Loucy (cell line): Measurements from ENCODE around the gene NGEF.

Experiments used
- H2AFZ ChIP-seq: fragments of 200-600 bp; sonication (generic); 2 replicates; pipeline ENCODE4 v1.6.0; 2016; ENCODE audit warnings: antibody characterized with exemption, mild to moderate bottlenecking, low read length, moderate library complexity
- H3F3A ChIP-seq: fragments of 200-600 bp; 2 replicates; pipeline ENCODE4 v1.6.0; 2016; ENCODE audit warnings: antibody characterized with exemption, low read depth, mild to moderate bottlenecking
- H3K27me3 ChIP-seq: fragments of 200-600 bp; sonication (generic); 2 replicates; pipeline ENCODE4 v1.6.1; 2014; ENCODE audit warnings: low read length, mild to moderate bottlenecking; ENCODE audit not compliant: insufficient read depth, poor library complexity, severe bottlenecking
- H3K36me3 ChIP-seq: fragments of 200-600 bp; sonication (generic); 2 replicates; pipeline ENCODE4 v1.6.1; 2016; ENCODE audit warnings: low read length; ENCODE audit not compliant: insufficient read depth
- H3K4me1 ChIP-seq: fragments of 200-600 bp; sonication (generic); 2 replicates; pipeline ENCODE4 v1.5.1; 2014; ENCODE audit warnings: low read length, mild to moderate bottlenecking; ENCODE audit not compliant: insufficient read depth, poor library complexity, severe bottlenecking
- H3K4me2 ChIP-seq: fragments of 200-600 bp; sonication (generic); 2 replicates; pipeline ENCODE4 v1.6.0; 2014; ENCODE audit warnings: antibody characterized with exemption, low read length, low read depth, mild to moderate bottlenecking; ENCODE audit not compliant: poor library complexity, severe bottlenecking
- H3K4me3 ChIP-seq: fragments of 200-600 bp; sonication (generic); 2 replicates; pipeline ENCODE4 v1.5.1; 2014; ENCODE audit warnings: low read length, mild to moderate bottlenecking, mixed read lengths; ENCODE audit not compliant: poor library complexity, severe bottlenecking
- H3K79me2 ChIP-seq: fragments of 200-600 bp; sonication (generic); 2 replicates; pipeline ENCODE4 v1.6.1; 2014; ENCODE audit warnings: low read length; ENCODE audit not compliant: insufficient read depth
- H3K9ac ChIP-seq: fragments of 200-600 bp; sonication (generic); 2 replicates; pipeline ENCODE4 v1.6.0; 2014; ENCODE audit warnings: mild to moderate bottlenecking, low read depth, low read length, moderate library complexity; ENCODE audit not compliant: poor library complexity, severe bottlenecking
- H3K9me2 ChIP-seq: fragments of 200-600 bp; sonication (generic); replicated peaks from 2 replicates; pipeline ENCODE4 v1.6.1; 2016; ENCODE audit warnings: low read depth, low read length, mixed read lengths
- H3K9me3 ChIP-seq: fragments of 200-600 bp; sonication (generic); 2 replicates; pipeline ENCODE4 v1.6.1; 2014; ENCODE audit warnings: mild to moderate bottlenecking, antibody characterized with exemption, low read length, low read depth; ENCODE audit not compliant: insufficient read depth
- H4K20me1 ChIP-seq: fragments of 200-600 bp; sonication (generic); 2 replicates; pipeline ENCODE4 v1.6.0; 2014; ENCODE audit warnings: antibody characterized with exemption, low read length, mild to moderate bottlenecking; ENCODE audit not compliant: insufficient read depth, poor library complexity, severe bottlenecking
- EZH2phosphoT487 ChIP-seq: fragments of 200-600 bp; IDR thresholded peaks from 2 replicates; pipeline ENCODE4 v1.6.1; 2018; ENCODE audit warnings: antibody characterized with exemption, mild to moderate bottlenecking, moderate library complexity, borderline replicate concordance
- TF ChIP-seq, protein P1 (sequence below): fragments of 200-600 bp; sonication (generic); conservative IDR thresholded peaks from 2 replicates; pipeline ENCODE4 v1.5.1; 2014; ENCODE audit warnings: mild to moderate bottlenecking, antibody characterized with exemption, low read length

Gene NGEF

DNA sequence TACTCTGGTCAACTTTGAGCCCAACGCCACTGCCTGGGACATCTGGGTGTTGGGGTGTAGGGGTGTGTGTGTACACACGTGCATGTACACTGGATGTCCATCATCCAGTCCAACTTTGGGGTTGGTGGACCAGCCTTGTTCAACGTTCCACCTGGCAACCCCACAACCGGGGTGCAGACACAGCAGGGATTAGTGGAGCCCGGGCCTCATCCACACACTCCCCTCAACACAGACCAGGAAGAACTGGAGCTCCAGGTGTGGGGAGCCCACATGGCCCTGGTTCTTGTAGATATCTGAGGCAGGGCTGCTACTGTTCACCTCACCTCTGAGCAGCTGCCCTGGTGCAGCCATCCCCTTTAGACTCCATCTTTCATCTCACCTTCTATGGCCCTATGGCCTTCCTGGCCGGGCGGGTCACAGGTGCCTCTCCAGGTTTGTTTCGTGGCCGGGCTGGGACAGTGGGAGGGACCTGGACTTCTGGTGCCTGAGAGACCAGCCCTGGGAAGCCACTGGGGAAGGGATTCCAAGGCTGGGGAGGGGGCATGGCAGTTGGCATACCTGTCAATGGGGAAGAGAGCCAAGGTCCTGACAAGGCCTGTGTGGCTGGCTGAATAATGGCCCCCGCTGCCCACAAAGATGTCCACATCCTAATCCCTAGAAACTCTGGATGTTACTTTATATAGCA, 26.9 kb upstream of the NGEF start:
- Histone ChIP-seq H3K36me3 (no peaks in the 10 kb centered on the region), H3K79me2 (no peaks in the 10 kb centered on the region), H3K9ac (no peak overlapping the region), H4K20me1 (no peaks in the 10 kb centered on the region), H3F3A (no peaks in the 10 kb centered on the region), H3K4me1 (no peaks in the 10 kb centered on the region), H3K9me3 (no peaks in the 10 kb centered on the region), H2AFZ (no peak overlapping the region), H3K4me3 (no peak overlapping the region), H3K27me3 (no peaks in the 10 kb centered on the region), H3K9me2 (no peaks in the 10 kb centered on the region), H3K4me2 (no peak overlapping the region)
- TF ChIP-seq EZH2phosphoT487: no peak

DNA sequence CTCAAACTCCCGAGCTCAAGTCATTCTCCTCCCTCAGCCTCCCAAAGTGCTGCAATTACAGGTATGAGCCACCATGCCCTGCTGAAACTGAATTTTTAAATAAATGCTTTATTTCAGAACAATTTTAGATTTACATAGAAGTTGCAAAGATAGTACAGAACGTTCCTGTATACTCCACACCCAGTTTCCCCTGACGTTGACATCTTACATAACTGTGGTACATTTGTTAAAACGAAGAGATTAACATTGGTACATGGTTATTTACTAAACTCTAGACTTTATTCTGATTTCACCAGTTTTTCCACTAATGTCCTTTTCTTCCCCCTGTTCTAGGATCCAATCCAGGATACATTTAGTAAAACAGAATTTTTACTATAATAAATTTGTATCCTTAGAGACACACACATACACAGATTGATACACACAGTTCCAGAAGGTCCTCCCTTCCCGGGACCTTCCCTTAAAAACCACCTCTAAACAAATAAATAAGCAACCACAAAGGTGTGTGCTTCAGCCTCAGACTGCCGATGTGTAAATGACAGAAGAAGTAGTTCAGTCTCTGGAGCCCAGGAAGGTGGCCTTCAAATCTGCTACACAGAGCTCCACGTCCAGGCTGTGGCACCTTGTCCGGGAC, 26.3 kb upstream of the NGEF start:
- Histone ChIP-seq H3K27me3 (no peaks in the 10 kb centered on the region), H3K9me2 (no peaks in the 10 kb centered on the region), H3K79me2 (no peaks in the 10 kb centered on the region), H2AFZ (no peak overlapping the region), H3K4me3 (no peak overlapping the region), H3K9me3 (no peaks in the 10 kb centered on the region), H3K4me1 (no peaks in the 10 kb centered on the region), H3K9ac (no peak overlapping the region), H3K4me2 (no peak overlapping the region), H3F3A (no peaks in the 10 kb centered on the region), H3K36me3 (no peaks in the 10 kb centered on the region), H4K20me1 (no peaks in the 10 kb centered on the region)
- no peak for TF ChIP-seq EZH2phosphoT487
- TF ChIP-seq, protein P1, sequence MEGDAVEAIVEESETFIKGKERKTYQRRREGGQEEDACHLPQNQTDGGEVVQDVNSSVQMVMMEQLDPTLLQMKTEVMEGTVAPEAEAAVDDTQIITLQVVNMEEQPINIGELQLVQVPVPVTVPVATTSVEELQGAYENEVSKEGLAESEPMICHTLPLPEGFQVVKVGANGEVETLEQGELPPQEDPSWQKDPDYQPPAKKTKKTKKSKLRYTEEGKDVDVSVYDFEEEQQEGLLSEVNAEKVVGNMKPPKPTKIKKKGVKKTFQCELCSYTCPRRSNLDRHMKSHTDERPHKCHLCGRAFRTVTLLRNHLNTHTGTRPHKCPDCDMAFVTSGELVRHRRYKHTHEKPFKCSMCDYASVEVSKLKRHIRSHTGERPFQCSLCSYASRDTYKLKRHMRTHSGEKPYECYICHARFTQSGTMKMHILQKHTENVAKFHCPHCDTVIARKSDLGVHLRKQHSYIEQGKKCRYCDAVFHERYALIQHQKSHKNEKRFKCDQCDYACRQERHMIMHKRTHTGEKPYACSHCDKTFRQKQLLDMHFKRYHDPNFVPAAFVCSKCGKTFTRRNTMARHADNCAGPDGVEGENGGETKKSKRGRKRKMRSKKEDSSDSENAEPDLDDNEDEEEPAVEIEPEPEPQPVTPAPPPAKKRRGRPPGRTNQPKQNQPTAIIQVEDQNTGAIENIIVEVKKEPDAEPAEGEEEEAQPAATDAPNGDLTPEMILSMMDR: no peak

DNA sequence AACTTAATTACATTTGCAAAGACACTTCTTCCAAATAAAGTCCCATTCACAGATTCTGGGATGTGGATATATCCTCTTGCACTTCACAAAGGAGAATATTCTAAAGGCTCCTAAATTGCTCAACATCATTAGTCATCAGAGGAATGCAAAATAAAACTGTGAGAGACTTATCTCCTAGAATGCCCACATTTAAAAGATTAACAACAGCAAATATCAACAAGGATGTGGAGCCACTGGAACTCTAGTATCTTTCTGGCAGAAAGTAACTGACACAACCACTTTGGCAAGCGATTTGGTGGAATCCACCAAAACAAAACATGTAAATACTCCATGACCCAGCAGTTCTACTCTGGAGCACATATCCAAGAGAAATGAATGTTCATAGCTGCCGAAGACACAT, 24.0 kb upstream of the NGEF start:
- H3K4me2 ChIP-seq: no peak overlapping the region
- no peak overlapping the region for H3K9ac ChIP-seq
- H3K4me3 ChIP-seq: no peak overlapping the region
- H3F3A ChIP-seq: no peaks in the 10 kb centered on the region
- no peaks in the 10 kb centered on the region for H3K9me3 ChIP-seq
- no peaks in the 10 kb centered on the region for H3K4me1 ChIP-seq
- no peaks in the 10 kb centered on the region for H3K79me2 ChIP-seq
- H3K36me3 ChIP-seq: no peaks in the 10 kb centered on the region
- H3K9me2 ChIP-seq: no peaks in the 10 kb centered on the region
- no peak overlapping the region for H2AFZ ChIP-seq
- H3K27me3 ChIP-seq: no peaks in the 10 kb centered on the region
- no peaks in the 10 kb centered on the region for H4K20me1 ChIP-seq
- TF ChIP-seq, protein P1: no peak
- TF ChIP-seq EZH2phosphoT487: no peak
